HepG2 (cell line): ENCODE data around the gene MFSD12. TPM values are rescaled to one million over a fixed set of nuclear protein-coding genes. Genes with fewer than 3 reads are reported as not detected.

Source experiments
- NR2F2 ChIP-seq: IDR thresholded peaks from 2 replicates; pipeline ENCODE4 v1.6.1; 2012; ENCODE audit warnings: low read depth, inconsistent platforms, borderline replicate concordance
- RORA ChIP-seq: sonication (generic); formaldehyde crosslinking; IDR thresholded peaks from 2 replicates; pipeline ENCODE4 v1.5.0; 2020; ENCODE audit warnings: mild to moderate bottlenecking, missing genetic modification reagents, moderate library complexity
- ZNF790 ChIP-seq: sonication (generic); formaldehyde crosslinking; IDR thresholded peaks from 2 replicates; pipeline ENCODE4 v1.8.0; 2022; ENCODE audit warnings: missing genetic modification reagents, mild to moderate bottlenecking, borderline replicate concordance
- polyA plus RNA-seq, 8 experiments: library from polyadenylated mRNA; depleted of rRNA in 3 of 8; stranded (reverse) in 7 of 8; unstranded in 1 of 8; fragments of >200 nt; fragmentation: Illumina TruSeq in 4 of 8; extraction: Trizol in 4 of 8; gene quantifications; 2 replicates each; pipeline versions ENCODE4 v1.2.1 to v1.2.3, GENCODE V29; 2011 to 2016; ENCODE audit warnings: low read depth in 4 of 8, missing spikeins in 1 of 8, mixed read lengths in 1 of 8; ENCODE audit not compliant: insufficient read depth in 1 of 8
- total RNA-seq, 5 experiments: library from RNA; depleted of rRNA; stranded (reverse); fragments of >200 nt; fragmentation: Illumina TruSeq; extraction: Trizol; gene quantifications; 2 replicates each; pipeline ENCODE4 v1.2.3, GENCODE V29; 2016; ENCODE audit warnings: low read depth in 1 of 5
- TF ChIP-seq, protein P1 (sequence below), 2 experiments: fragments of 450-650 bp in 1 of 2; sonication (generic) in 1 of 2; formaldehyde crosslinking in 1 of 2; IDR thresholded peaks; 2 replicates each; pipeline versions ENCODE4 v1.6.1 to v1.8.0; 2016 to 2022; ENCODE audit warnings: antibody characterized with exemption in 1 of 2, mild to moderate bottlenecking in 1 of 2, missing genetic modification reagents in 1 of 2

The MFSD12 gene
- total and polyA plus RNA-seq, 2 of the 13 experiments (the other 11 are each of a cell fraction or from before 2014, with no cell fraction given), result 27.2 to 29.1 TPM

DNA sequence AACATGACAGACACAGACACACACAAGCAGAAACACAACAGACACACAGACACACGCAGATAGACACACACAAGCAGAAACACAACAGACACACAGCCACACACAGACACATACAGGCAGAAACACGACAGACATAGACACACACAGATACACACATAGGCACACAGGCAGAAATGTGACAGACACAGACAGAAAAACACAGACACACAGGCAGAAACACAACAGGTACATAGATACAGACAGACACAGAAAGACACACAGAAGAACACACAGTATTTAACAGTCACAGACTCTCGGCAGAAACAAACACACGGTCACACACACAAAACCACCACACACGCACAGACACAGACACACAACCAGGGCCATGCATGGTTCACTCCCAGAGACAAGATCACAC is 48.4 kb upstream of the MFSD12 start (continued):
- TF ChIP-seq, protein P1, sequence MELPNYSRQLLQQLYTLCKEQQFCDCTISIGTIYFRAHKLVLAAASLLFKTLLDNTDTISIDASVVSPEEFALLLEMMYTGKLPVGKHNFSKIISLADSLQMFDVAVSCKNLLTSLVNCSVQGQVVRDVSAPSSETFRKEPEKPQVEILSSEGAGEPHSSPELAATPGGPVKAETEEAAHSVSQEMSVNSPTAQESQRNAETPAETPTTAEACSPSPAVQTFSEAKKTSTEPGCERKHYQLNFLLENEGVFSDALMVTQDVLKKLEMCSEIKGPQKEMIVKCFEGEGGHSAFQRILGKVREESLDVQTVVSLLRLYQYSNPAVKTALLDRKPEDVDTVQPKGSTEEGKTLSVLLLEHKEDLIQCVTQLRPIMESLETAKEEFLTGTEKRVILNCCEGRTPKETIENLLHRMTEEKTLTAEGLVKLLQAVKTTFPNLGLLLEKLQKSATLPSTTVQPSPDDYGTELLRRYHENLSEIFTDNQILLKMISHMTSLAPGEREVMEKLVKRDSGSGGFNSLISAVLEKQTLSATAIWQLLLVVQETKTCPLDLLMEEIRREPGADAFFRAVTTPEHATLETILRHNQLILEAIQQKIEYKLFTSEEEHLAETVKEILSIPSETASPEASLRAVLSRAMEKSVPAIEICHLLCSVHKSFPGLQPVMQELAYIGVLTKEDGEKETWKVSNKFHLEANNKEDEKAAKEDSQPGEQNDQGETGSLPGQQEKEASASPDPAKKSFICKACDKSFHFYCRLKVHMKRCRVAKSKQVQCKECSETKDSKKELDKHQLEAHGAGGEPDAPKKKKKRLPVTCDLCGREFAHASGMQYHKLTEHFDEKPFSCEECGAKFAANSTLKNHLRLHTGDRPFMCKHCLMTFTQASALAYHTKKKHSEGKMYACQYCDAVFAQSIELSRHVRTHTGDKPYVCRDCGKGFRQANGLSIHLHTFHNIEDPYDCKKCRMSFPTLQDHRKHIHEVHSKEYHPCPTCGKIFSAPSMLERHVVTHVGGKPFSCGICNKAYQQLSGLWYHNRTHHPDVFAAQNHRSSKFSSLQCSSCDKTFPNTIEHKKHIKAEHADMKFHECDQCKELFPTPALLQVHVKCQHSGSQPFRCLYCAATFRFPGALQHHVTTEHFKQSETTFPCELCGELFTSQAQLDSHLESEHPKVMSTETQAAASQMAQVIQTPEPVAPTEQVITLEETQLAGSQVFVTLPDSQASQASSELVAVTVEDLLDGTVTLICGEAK (IDR thresholded peaks at IDR 0.05), result peak; percentile 10; the same call in 1 of the 2 replicates
- TF ChIP-seq, protein P1 (CRISPR knock-in tag; IDR thresholded peaks at IDR 0.05), result no peak
- TF ChIP-seq NR2F2 (no peak), ZNF790 (CRISPR knock-in tag) (no peak), RORA (CRISPR knock-in tag) (no peak)
